Left forelimb (tissue), 1 donor: ENCODE data around the gene ITGA11.

ENCODE experiments used
- DNase-seq: peaks from one replicate; pipeline ENCODE4 v3.0.0-alpha.2; 2018; ENCODE audit warnings: low spot score

The ITGA11 gene

GRCh38 chr15:68375191-68375631 lies 56.8 kb downstream of the ITGA11 start:
- peak; percentile 53 for DNase-seq

DNA sequence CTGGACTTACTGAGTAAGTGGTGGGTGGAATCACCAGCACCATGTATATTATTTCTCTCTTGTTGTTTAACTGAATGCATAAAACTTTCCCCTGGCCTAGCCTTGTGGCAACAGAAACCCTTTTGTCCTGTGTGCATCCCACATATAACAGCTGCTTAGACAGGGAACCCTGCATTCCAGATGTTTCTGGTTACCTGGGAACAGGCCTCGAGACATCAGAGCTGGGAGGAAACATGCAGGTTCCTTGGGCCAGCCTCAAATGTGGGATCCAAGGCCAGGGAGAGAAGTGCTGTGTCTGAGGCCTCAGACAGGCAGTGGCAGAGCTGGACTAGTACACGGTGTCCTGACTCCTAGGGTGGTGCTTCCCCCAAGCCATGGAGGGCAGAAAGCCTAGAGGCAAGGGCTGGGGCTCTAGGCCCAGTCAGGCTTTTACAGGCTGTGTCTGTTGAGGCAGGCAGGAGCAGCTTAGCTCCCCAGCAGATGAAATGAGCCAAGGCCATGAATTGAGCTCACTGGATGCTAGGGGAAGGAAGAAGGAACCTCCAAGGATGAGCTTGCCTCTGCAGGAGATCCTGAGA lies 57.7 kb downstream of the ITGA11 start:
- peak; percentile 28 for DNase-seq

DNA sequence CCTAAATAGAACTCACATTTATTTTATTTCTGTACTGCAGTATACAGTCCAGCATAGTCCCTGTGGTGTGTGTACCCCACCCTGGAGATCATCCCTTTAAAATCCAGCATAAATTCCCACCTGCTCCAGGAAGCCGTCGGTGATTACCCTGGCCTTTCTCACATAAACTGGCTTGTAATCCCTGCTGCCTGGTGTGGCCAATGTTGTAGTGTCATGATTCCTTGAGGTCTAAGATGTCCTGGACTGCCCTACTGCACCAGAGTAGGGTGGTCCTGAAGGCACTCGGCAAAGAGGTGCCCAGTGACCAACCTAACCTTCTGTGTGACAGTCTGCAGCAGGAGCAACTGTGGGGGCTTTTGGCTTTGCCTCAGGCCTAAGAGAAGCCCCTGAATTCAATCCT lies 58.9 kb downstream of the ITGA11 start:
- DNase-seq, result peak; percentile 44

- DNase-seq, result peak; percentile 60
Measured at GRCh38 chr15:68372291-68372811, 59.6 kb downstream of the ITGA11 start.

GRCh38 chr15:68371851-68372250 lies 60.1 kb downstream of the ITGA11 start:
- DNase-seq, result no peak

DNA sequence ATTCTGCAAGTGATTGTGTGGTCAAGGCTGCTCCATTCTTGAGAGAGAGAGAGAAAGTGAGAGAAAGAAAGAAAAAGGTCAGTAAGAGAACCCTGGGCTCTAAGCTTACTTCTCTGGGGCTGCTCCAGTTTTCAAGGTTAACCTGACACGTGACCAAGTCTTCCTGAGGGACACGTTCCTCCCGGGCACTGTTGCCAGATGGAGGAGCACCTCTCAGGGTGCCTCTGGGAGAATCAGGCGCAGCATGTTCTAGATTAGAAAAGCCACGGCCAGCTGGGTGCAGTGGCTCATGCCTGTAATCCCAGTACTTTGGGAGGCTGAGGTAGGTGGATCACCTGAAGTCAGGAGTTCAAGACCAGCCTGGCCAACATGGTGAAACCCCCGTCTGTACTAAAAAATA lies 60.8 kb downstream of the ITGA11 start:
- peak; percentile 26 for DNase-seq

- peak; percentile 58 for DNase-seq
Measured at GRCh38 chr15:68370768-68371151, 61.2 kb downstream of the ITGA11 start.

GRCh38 chr15:68369931-68370767 lies 61.8 kb downstream of the ITGA11 start:
- DNase-seq, result peak; percentile 45

DNA sequence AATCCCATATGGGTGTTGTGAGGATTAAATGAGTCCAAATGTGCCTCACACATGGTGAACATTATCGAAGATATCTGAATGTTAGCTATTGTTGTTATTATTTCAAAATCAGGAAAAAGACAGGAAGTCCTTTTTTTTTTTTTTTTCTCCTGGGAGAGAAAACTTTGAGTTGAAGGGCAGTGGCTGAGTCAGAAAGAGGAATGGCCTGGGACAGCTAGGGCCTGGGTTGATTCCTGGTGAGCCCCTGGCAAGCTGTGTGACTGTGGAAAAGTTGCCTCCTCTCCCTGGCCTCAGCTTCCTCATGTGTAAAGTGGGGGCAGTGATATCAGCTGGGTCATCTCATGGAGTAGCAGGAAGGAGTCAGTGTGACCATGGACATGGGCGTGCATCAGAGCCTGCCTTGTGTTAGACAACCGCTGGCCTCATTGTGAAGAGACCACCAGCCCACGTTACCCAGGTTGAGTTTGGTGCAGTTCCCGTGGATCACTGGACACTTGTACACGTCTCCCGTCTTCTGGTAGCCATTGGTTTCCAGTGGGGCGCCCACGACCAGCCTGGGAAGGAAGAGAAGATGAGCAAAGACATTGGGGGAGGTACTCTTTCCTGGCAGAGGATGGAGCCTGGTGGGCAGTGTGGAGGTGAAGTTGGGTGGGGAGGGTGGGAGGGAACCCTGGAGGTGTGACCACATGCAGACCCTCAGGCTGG lies 63.1 kb downstream of the ITGA11 start:
- DNase-seq, result no peak

- no peak for DNase-seq
Measured at GRCh38 chr15:68367992-68368391, 64.0 kb downstream of the ITGA11 start.

DNA sequence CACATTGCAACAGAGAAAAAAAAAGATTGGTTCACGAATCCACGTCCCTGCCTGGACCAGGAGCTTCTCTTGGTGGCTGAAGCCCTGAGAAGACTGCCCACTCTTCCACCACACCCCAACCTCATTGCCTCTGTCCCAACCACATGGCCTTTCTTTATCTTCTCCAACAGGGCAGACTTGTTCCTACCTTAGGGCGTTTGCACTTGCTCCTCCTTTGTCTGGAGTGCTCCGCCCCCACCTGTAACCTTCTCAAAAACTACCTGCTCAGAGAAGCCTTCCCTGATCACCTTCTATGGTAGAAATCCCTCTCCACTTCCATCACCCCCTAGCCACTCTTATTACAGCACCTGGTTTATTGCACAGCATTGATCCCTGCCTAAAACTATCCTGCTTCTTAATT lies 64.7 kb downstream of the ITGA11 start:
- no peak for DNase-seq

- DNase-seq, result no peak
Measured at GRCh38 chr15:68366314-68366713, 65.6 kb downstream of the ITGA11 start.

- DNase-seq, result no peak
Measured at GRCh38 chr15:68365770-68366169, 66.2 kb downstream of the ITGA11 start.

DNA sequence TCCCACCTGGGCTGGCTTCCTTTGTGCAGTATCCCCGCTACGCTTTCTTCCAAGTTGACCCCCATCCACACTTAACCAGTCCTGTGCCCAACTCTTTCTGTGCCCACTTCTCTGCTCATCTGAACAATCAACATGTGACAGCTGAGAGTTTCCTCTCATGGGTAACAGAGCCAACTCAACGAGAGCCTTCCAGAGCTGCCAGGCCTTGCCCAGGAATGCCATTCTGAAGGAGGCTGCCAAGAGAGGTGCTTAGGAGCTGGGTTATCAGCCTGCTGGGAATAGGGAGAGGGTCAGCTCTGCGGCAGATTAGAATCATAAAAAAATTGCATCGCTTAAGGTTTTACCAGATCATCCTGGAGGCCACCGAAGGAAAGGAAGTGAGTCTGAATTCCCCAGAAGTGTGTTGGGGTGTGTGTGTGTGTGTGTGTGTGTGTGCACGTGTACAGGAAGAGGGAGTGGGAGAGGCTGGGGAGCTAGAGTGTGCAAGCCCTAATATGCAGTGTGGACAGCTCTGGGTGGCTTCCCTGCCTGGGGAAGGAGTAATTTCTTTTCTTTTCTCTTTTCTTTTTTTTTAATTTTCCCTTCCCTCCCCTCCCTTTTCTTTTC lies 66.7 kb downstream of the ITGA11 start:
- no peak for DNase-seq

- no peak for DNase-seq
Measured at GRCh38 chr15:68364660-68365035, 67.3 kb downstream of the ITGA11 start.

GRCh38 chr15:68364028-68364659 lies 67.8 kb downstream of the ITGA11 start:
- DNase-seq, result no peak

DNA sequence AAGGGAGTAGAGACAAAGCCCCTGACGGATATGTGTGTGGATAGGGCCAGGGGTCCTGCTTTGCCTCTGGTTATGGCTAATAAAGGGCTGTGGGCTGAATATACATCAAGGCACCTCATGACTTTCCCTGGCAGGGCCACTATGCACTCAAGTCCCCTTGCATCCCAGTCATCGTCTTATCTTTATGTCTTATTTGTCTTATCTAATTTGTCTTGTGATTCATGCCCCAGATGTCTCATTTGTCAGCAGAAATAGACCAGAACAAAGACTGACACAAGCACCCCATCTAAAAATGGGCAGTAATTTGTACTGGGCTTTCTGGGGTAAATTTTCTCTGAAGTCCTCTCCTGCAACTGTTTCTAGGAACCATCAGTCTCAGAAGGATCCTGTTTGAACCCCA lies 68.6 kb downstream of the ITGA11 start:
- DNase-seq, result no peak

GRCh38 chr15:68362537-68363126 lies 69.3 kb downstream of the ITGA11 start:
- DNase-seq, result no peak

- no peak for DNase-seq
Measured at GRCh38 chr15:68360721-68361120, 71.2 kb downstream of the ITGA11 start.

DNA sequence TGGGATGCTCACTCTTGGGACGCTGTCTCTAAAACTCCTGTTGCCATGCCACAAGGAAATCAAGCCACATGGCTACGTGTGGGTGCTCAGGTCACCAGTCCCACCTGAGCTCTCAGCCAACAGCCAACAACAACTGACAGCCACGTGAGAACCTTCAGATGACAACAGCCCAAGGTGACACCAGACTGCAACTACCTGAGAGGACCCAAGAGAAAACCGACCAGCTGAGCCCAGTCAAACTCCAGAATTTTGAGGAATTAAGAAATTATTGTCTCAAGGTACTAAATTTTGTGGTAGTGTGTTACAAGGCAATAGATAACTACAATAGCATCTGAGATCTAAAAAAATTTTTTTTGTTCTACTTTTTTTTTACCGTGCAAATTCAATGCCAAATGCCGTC lies 75.2 kb downstream of the ITGA11 start:
- no peak for DNase-seq

DNA sequence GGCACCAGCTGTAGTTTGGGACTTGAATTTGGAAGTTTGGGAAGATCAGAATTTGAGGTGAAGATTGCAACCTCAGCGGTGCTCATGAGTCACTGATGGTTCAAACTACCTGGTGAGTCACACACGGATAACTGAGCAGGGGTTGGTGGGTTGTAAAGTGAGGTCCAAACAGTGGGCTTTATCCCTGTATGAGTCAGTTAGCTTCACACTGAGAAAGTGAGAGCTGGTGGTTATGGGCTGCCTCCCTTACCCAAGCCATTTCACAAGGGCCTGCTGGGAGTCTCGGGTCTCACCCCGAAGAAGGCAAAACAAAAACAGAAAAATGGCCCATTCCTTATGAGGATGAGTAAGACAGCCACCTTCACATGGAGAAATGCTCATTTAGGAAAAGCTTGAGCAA lies 77.0 kb downstream of the ITGA11 start:
- no peak for DNase-seq

DNA sequence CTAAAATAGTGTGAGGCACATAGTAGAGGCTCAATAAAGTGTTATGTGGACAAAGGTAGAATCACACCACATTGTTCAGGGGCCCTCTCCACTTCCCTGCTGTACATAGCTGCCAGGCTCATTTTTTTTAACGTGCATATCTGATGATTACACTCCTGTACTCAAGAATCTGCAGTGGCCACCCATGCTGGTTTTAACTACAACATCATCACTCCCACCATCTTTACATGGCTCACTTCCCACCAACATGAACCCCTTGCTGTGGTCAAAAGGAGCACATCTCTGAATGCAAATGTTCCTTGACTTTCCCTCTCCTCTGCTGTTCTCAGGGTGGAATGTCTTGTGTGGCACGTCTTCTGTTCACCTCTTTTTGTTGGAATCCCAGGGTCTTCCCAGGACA lies 77.7 kb downstream of the ITGA11 start:
- DNase-seq, result no peak
